ENCODE data around the gene CSRNP3.

DNA sequence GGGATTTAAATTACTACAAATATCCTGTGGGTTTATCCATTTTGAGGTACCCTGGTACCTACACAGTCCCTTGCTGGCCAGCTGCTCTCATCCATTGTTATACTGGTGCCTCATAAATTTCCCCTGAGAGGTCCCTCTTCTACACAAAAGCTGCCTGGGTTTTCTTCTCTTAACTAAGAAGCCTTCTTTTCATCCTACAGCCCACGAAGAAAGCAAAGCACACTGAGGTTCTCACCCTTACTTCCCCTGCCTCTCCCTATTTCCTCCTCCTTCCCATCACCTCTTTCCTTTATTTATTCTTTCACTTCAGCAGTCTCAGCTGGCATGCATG is 154.9 kb downstream of the CSRNP3 start:
- TF ChIP-seq, protein P1, sequence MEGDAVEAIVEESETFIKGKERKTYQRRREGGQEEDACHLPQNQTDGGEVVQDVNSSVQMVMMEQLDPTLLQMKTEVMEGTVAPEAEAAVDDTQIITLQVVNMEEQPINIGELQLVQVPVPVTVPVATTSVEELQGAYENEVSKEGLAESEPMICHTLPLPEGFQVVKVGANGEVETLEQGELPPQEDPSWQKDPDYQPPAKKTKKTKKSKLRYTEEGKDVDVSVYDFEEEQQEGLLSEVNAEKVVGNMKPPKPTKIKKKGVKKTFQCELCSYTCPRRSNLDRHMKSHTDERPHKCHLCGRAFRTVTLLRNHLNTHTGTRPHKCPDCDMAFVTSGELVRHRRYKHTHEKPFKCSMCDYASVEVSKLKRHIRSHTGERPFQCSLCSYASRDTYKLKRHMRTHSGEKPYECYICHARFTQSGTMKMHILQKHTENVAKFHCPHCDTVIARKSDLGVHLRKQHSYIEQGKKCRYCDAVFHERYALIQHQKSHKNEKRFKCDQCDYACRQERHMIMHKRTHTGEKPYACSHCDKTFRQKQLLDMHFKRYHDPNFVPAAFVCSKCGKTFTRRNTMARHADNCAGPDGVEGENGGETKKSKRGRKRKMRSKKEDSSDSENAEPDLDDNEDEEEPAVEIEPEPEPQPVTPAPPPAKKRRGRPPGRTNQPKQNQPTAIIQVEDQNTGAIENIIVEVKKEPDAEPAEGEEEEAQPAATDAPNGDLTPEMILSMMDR (IDR thresholded peaks at IDR 0.05): no peak
- TF ChIP-seq POLR2AphosphoS5 (IDR thresholded peaks at IDR 0.05): no peak
- no peak for TF ChIP-seq EP300 (IDR thresholded peaks at IDR 0.05)
- TF ChIP-seq POLR2A (IDR thresholded peaks at IDR 0.05): no peak

Measured in sigmoid colon (tissue), 4 donors.